Neural cell (in vitro differentiated cells): ENCODE results near the gene MOG. TPM values are rescaled to one million over a fixed set of nuclear protein-coding genes. Genes with fewer than 3 reads are reported as not detected.

Experiments used
- H2AFZ ChIP-seq: fragments of 200-600, 300-800 bp; sonication (generic), shearing (Covaris generic); 2 replicates; pipeline ENCODE4 v1.6.0; 2014; ENCODE audit warnings: low read depth, mild to moderate bottlenecking, antibody characterized with exemption, low read length, moderate library complexity
- H3F3A ChIP-seq: fragments of 200-600 bp; shearing (Covaris generic); 2 replicates; pipeline ENCODE4 v1.6.1; 2016; ENCODE audit warnings: mild to moderate bottlenecking, moderate library complexity, mixed read lengths, antibody characterized with exemption, low read length; ENCODE audit not compliant: insufficient read depth, poor library complexity, severe bottlenecking
- H3K27ac ChIP-seq: fragments of 200-600, 300-800 bp; sonication (generic), shearing (Covaris generic); 2 replicates; pipeline ENCODE4 v1.5.1; 2014; ENCODE audit warnings: mild to moderate bottlenecking, low read length, moderate library complexity
- H3K27me3 ChIP-seq: fragments of 300-800, 200-600 bp; sonication (generic), shearing (Covaris generic); 2 replicates; pipeline ENCODE4 v1.6.0; 2014; ENCODE audit warnings: mild to moderate bottlenecking, low read depth, low read length, moderate library complexity; ENCODE audit not compliant: insufficient read depth
- H3K36me3 ChIP-seq: fragments of 300-800, 200-600 bp; sonication (generic), shearing (Covaris generic); 2 replicates; pipeline ENCODE4 v1.5.1; 2014; ENCODE audit warnings: mild to moderate bottlenecking, antibody characterized with exemption, low read length, moderate library complexity; ENCODE audit not compliant: insufficient read depth
- H3K4me2 ChIP-seq: fragments of 300-800, 200-600 bp; sonication (generic), shearing (Covaris generic); 2 replicates; pipeline ENCODE4 v1.6.0; 2014; ENCODE audit warnings: mild to moderate bottlenecking, low read length
- H3K4me3 ChIP-seq: fragments of 300-800, 200-600 bp; sonication (generic), shearing (Covaris generic); 2 replicates; pipeline ENCODE4 v1.5.1; 2014; ENCODE audit warnings: mild to moderate bottlenecking, low read length, moderate library complexity
- H3K79me2 ChIP-seq: fragments of 200-600 bp; shearing (Covaris generic); replicated peaks from 2 replicates; pipeline ENCODE4 v1.6.0; 2014; ENCODE audit warnings: mild to moderate bottlenecking, low read length, moderate library complexity; ENCODE audit not compliant: insufficient read depth
- H3K9ac ChIP-seq: fragments of 300-800, 200-600 bp; sonication (generic), shearing (Covaris generic); 2 replicates; pipeline ENCODE4 v1.6.1; 2016; ENCODE audit warnings: mild to moderate bottlenecking, low read length, mixed read lengths
- H3K9me2 ChIP-seq: fragments of 200-600 bp; shearing (Covaris generic); 2 replicates; pipeline ENCODE4 v1.6.1; 2016; ENCODE audit warnings: mild to moderate bottlenecking, low read length, mixed read lengths; ENCODE audit not compliant: insufficient read depth
- H3K9me3 ChIP-seq: fragments of 200-600, 300-800 bp; sonication (generic), shearing (Covaris generic); 2 replicates; pipeline ENCODE4 v1.6.1; 2016; ENCODE audit warnings: mild to moderate bottlenecking, mixed run types, low read length, moderate library complexity, mixed read lengths
- H4K20me1 ChIP-seq: fragments of 200-600 bp; shearing (Covaris generic); 2 replicates; pipeline ENCODE4 v1.6.1; 2016; ENCODE audit warnings: mild to moderate bottlenecking, mixed run types; ENCODE audit not compliant: insufficient read depth
- CTCF ChIP-seq: fragments of 450-650 bp; IDR thresholded peaks from 2 replicates; pipeline ENCODE4 v1.5.1; 2014; ENCODE audit warnings: antibody characterized with exemption, mild to moderate bottlenecking, moderate library complexity; ENCODE audit not compliant: poor library complexity, severe bottlenecking
- EP300 ChIP-seq: fragments of 450-650 bp; conservative IDR thresholded peaks from 2 replicates; pipeline ENCODE4 v1.6.1; 2014; ENCODE audit warnings: antibody characterized with exemption, mild to moderate bottlenecking, moderate library complexity; ENCODE audit not compliant: poor library complexity, severe bottlenecking
- EZH2 ChIP-seq: fragments of 200-600, 300-800 bp; shearing (Covaris generic), sonication (generic); IDR thresholded peaks from 2 replicates; pipeline ENCODE4 v1.6.1; 2014; ENCODE audit warnings: antibody characterized with exemption, low read length, borderline replicate concordance, mild to moderate bottlenecking; ENCODE audit not compliant: insufficient read depth, poor library complexity, severe bottlenecking
- MXI1 ChIP-seq: fragments of 450-650 bp; conservative IDR thresholded peaks from 2 replicates; pipeline ENCODE4 v1.6.1; 2014; ENCODE audit warnings: antibody characterized with exemption, mild to moderate bottlenecking; ENCODE audit not compliant: poor library complexity, severe bottlenecking
- POLR2AphosphoS5 ChIP-seq: IDR thresholded peaks from 2 replicates; pipeline ENCODE4 v1.6.1; 2012
- RAD21 ChIP-seq: fragments of 450-650 bp; conservative IDR thresholded peaks from 2 replicates; pipeline ENCODE4 v1.6.1; 2014; ENCODE audit warnings: antibody characterized with exemption, mild to moderate bottlenecking, moderate library complexity
- REST ChIP-seq: IDR thresholded peaks from 2 replicates; pipeline ENCODE4 v1.6.1; 2012; ENCODE audit warnings: borderline replicate concordance
- SMC3 ChIP-seq: fragments of 450-650 bp; conservative IDR thresholded peaks from 2 replicates; pipeline ENCODE4 v1.6.1; 2014; ENCODE audit warnings: antibody characterized with exemption, mild to moderate bottlenecking, moderate library complexity; ENCODE audit not compliant: poor library complexity
- TAF1 ChIP-seq: IDR thresholded peaks from 2 replicates; pipeline ENCODE4 v1.6.1; 2012; ENCODE audit warnings: low read depth
- polyA plus RNA-seq: library from polyadenylated mRNA; depleted of rRNA; stranded (reverse); fragments of >200 nt; gene quantifications from 2 replicates; pipeline ENCODE4 v1.2.3, GENCODE V29; 2014

MOG gene
- polyA plus RNA-seq, 1 donor from 2014 or later, result not detected

- H3K4me3 ChIP-seq, result no peak overlapping the region
- no peaks in the 10 kb centered on the region for H3F3A ChIP-seq
- H2AFZ ChIP-seq, result no peak overlapping the region
- H3K4me2 ChIP-seq, result no peak overlapping the region
- H3K9me3 ChIP-seq, result no peaks in the 10 kb centered on the region
- no peaks in the 10 kb centered on the region for H3K79me2 ChIP-seq
- H3K9me2 ChIP-seq, result no peaks in the 10 kb centered on the region
- no peak overlapping the region for H3K27ac ChIP-seq
- TF ChIP-seq REST, result no peak
- TF ChIP-seq POLR2AphosphoS5, result no peak
- TF ChIP-seq MXI1, result no peak
- TF ChIP-seq EP300, result no peak
- H3K27me3 ChIP-seq, result no peaks in the 10 kb centered on the region
- H3K36me3 ChIP-seq, result no peaks in the 10 kb centered on the region
- no peaks in the 10 kb centered on the region for H4K20me1 ChIP-seq
- no peak overlapping the region for H3K9ac ChIP-seq
Observed at GRCh38 chr6:29678114-29678513, 21.2 kb downstream of the MOG start.

- Histone ChIP-seq H3K4me3 (no peak overlapping the region), H4K20me1 (no peaks in the 10 kb centered on the region), H3K9ac (no peak overlapping the region), H3K9me2 (no peaks in the 10 kb centered on the region), H3K79me2 (no peaks in the 10 kb centered on the region), H2AFZ (no peak overlapping the region), H3K36me3 (no peaks in the 10 kb centered on the region), H3K9me3 (no peaks in the 10 kb centered on the region), H3K27me3 (no peaks in the 10 kb centered on the region), H3K27ac (no peak overlapping the region), H3F3A (no peaks in the 10 kb centered on the region), H3K4me2 (no peak overlapping the region)
- TF ChIP-seq SMC3 (no peak), EZH2 (no peak), REST (no peak), POLR2AphosphoS5 (no peak), MXI1 (no peak), EP300 (no peak), RAD21 (no peak), CTCF (no peak), TAF1 (no peak)
Observed at GRCh38 chr6:29679962-29680361, 23.1 kb downstream of the MOG start.
